HG02763 (cell line): ENCODE data around the gene UBE2E2.
"Not testable (repeated sequence)": the region's sequence is repeated elsewhere in the genome, so short reads cannot be mapped to it uniquely, and the experiment has no call there.

ENCODE experiments used
- ATAC-seq: cut with Tn5 transposase; IDR thresholded peaks from one replicate; pipeline ENCODE4 v1.9.1; 2021; ENCODE audit warnings: mild to moderate bottlenecking, moderate library complexity; ENCODE audit not compliant: unreplicated experiment

UBE2E2 gene

GRCh38 chr3:23602971-23603370 is 399.8 kb downstream of the UBE2E2 start:
- ATAC-seq, result no peak

GRCh38 chr3:23607184-23607847 is 404.2 kb downstream of the UBE2E2 start:
- no peak for ATAC-seq

GRCh38 chr3:23608650-23609049 is 405.5 kb downstream of the UBE2E2 start:
- ATAC-seq, result no peak

- ATAC-seq, result no peak
Measured at GRCh38 chr3:23611737-23612295, 408.7 kb downstream of the UBE2E2 start.

- no peak for ATAC-seq
Measured at GRCh38 chr3:23612296-23612891, 409.3 kb downstream of the UBE2E2 start.

- ATAC-seq, result no peak
Measured at GRCh38 chr3:23615068-23615467, 411.9 kb downstream of the UBE2E2 start.

- not testable (repeated sequence) for ATAC-seq
Measured at GRCh38 chr3:23618475-23618874, 415.3 kb downstream of the UBE2E2 start.

- ATAC-seq, result no peak
Measured at GRCh38 chr3:23619705-23620637, 416.8 kb downstream of the UBE2E2 start.

GRCh38 chr3:23620638-23621015 is 417.5 kb downstream of the UBE2E2 start:
- ATAC-seq, result no peak

GRCh38 chr3:23623844-23624243 is 420.7 kb downstream of the UBE2E2 start:
- ATAC-seq, result no peak

- ATAC-seq, result no peak
Measured at GRCh38 chr3:23624305-23624704, 421.2 kb downstream of the UBE2E2 start.

GRCh38 chr3:23626442-23626841 is 423.3 kb downstream of the UBE2E2 start:
- no peak for ATAC-seq

GRCh38 chr3:23629181-23629894 is 426.2 kb downstream of the UBE2E2 start:
- no peak for ATAC-seq

GRCh38 chr3:23633261-23633960 is 430.3 kb downstream of the UBE2E2 start:
- no peak for ATAC-seq

- ATAC-seq, result no peak
Measured at GRCh38 chr3:23637339-23637738, 434.2 kb downstream of the UBE2E2 start.

- ATAC-seq, result no peak
Measured at GRCh38 chr3:23640471-23641146, 437.5 kb downstream of the UBE2E2 start.
